Left ventricle myocardium inferior (tissue), 1 donor: ENCODE data around the gene SSBP2. TPM values are rescaled to one million over a fixed set of nuclear protein-coding genes. Genes with fewer than 3 reads are reported as not detected.
"Not testable (repeated sequence)": the region's sequence is repeated elsewhere in the genome, so short reads cannot be mapped to it uniquely, and the experiment has no call there.

ENCODE experiments used
- DNase-seq: peaks from one replicate; pipeline ENCODE4 v3.0.0-alpha.2; 2020
- H3K27ac ChIP-seq: fragments of 200-600 bp; replicated peaks from 2 replicates; pipeline ENCODE4 v1.8.0; 2021
- H3K27me3 ChIP-seq: fragments of 200-600 bp; 2 replicates; pipeline ENCODE4 v1.8.0; 2021; ENCODE audit warnings: low read depth
- H3K36me3 ChIP-seq: fragments of 200-600 bp; 2 replicates; pipeline ENCODE4 v1.8.0; 2021
- H3K4me1 ChIP-seq: fragments of 200-600 bp; 2 replicates; pipeline ENCODE4 v1.8.0; 2021
- H3K4me3 ChIP-seq: fragments of 200-600 bp; 2 replicates; pipeline ENCODE4 v1.8.0; 2021; ENCODE audit warnings: mild to moderate bottlenecking, moderate library complexity
- H3K9me3 ChIP-seq: fragments of 200-600 bp; replicated peaks from 2 replicates; pipeline ENCODE4 v1.8.0; 2021
- intact Hi-C: fragments of 100-400 bp; cut with micrococcal nuclease; formaldehyde crosslinking; loops from one replicate; pipeline ENCODE4 v1.11.0; 2022
- total RNA-seq: library from RNA; stranded (reverse); fragmentation: NEBNext Ultra II Directional; extraction: Animal tissue kit (Norgen Biotek cat#: 25700); gene quantifications from one replicate; pipeline ENCODE4 v1.2.1, GENCODE V29; 2021
- TF ChIP-seq, protein P1 (sequence below): fragments of 200-600 bp; IDR thresholded peaks from 2 replicates; pipeline ENCODE4 v1.8.0; 2021; ENCODE audit warnings: antibody characterized with exemption, mild to moderate bottlenecking, borderline replicate concordance
- donor health status: DM: no; HTN: yes; CAD: no; lungs with severe emphysema.

The SSBP2 gene
- total RNA-seq, 1 donor from 2014 or later = 40.7 TPM

DNA sequence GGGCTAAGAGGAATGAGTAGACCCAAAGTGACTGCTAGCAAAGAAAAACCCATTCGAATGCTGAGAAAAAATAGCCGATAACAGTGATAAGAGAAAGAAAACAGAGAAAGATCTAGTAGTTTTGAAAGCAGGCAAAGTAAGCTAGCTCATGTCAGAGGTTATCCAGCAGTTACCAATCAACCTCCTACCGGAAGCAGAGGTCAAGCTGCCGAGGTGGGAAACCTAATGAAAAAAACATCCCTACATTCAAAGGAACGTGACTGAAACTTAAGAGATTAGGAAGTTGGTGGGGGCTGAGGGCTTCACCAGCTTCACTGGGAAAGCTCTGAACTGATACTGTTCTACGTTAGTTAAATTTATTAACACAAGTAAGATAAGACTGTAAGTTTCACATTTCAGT lies 32.6 kb downstream of the SSBP2 start:
- intact Hi-C loops = no loop called here
- TF ChIP-seq, protein P1, sequence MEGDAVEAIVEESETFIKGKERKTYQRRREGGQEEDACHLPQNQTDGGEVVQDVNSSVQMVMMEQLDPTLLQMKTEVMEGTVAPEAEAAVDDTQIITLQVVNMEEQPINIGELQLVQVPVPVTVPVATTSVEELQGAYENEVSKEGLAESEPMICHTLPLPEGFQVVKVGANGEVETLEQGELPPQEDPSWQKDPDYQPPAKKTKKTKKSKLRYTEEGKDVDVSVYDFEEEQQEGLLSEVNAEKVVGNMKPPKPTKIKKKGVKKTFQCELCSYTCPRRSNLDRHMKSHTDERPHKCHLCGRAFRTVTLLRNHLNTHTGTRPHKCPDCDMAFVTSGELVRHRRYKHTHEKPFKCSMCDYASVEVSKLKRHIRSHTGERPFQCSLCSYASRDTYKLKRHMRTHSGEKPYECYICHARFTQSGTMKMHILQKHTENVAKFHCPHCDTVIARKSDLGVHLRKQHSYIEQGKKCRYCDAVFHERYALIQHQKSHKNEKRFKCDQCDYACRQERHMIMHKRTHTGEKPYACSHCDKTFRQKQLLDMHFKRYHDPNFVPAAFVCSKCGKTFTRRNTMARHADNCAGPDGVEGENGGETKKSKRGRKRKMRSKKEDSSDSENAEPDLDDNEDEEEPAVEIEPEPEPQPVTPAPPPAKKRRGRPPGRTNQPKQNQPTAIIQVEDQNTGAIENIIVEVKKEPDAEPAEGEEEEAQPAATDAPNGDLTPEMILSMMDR = no peak
- H3K27ac ChIP-seq = no peak overlapping the region

DNA sequence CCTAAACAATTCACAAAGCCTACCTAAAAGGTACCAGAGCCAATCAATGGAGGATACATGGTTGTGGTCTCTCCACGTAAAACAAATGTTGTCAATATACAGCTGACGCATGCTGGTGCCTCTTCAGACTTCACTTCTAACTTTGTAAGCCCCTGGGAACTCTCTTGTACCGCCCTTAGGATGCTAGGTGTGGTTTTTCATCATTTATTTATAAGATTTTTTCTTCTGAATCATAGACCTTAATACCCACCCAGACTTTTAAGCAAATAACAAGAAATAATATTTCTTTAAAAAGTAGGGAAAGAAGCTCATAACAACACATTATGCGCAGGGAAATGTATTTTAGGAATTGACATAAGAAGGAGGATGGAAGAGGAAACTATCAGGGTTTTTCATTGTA lies 33.0 kb downstream of the SSBP2 start:
- no peak for DNase-seq
- Histone ChIP-seq H3K4me1 (peaks cover 60% of the 10 kb centered on the region), H3K36me3 (no peaks in the 10 kb centered on the region), H3K9me3 (peaks cover 3% of the 10 kb centered on the region), H3K4me3 (no peak overlapping the region), H3K27ac (no peak overlapping the region), H3K27me3 (no peaks in the 10 kb centered on the region)
- TF ChIP-seq, protein P1 = no peak
- intact Hi-C loops = no loop called here

More for the DNA sequence above, 32.6 kb downstream of the SSBP2 start:
- peaks cover 65% of the 10 kb centered on the region for H3K4me1 ChIP-seq
- no peak overlapping the region for H3K4me3 ChIP-seq
- no peaks in the 10 kb centered on the region for H3K36me3 ChIP-seq
- H3K9me3 ChIP-seq = peaks cover 3% of the 10 kb centered on the region
- DNase-seq = no peak
- no peaks in the 10 kb centered on the region for H3K27me3 ChIP-seq

DNA sequence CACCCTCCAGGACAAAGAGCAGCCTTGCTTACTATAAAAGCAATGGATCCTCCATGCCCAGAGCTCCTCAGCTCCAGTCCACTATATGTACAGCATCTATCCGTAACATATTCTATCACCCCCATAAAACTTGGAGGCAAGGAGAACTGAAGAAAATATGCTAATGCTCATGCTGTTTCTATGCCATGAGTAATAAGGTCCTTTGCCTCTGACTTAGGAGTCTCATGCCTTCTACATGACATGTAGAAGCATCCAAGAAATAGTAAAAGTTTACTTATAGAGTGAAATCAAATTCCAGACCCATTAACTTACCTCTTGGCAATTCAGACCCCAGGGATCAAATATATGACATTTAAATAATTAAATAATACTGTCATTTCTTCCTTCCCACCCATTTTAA lies 33.7 kb downstream of the SSBP2 start:
- TF ChIP-seq, protein P1 = no peak
- no peaks in the 10 kb centered on the region for H3K27me3 ChIP-seq
- peaks cover 54% of the 10 kb centered on the region for H3K4me1 ChIP-seq
- DNase-seq = no peak
- H3K27ac ChIP-seq = no peak overlapping the region
- H3K36me3 ChIP-seq = no peaks in the 10 kb centered on the region
- H3K9me3 ChIP-seq = peaks cover 3% of the 10 kb centered on the region
- H3K4me3 ChIP-seq = no peak overlapping the region
- intact Hi-C loops = no loop called here

DNA sequence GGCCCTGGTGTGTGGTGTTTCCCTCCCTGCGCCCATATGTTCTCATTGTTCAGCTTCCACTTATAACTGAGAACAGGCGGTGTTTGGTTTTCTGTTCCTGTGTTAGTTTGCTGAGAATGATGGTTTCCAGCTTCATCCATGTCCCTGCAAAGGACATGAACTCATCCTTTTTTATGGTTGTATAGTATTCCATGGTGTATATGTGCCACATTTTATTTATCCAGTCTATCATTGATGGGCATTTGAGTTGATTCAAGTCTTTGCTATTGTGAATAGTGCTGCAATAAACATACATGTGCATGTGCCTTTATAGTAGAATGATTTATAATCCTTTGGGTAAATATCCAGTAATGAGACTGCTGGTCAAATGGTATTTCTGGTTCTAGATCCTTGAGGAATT lies 36.8 kb downstream of the SSBP2 start:
- H3K9me3 ChIP-seq, intact Hi-C loops, H3K36me3 ChIP-seq, H3K27ac ChIP-seq, DNase-seq, H3K4me3 ChIP-seq, H3K27me3 ChIP-seq: not testable (repeated sequence)
- peaks cover 37% of the 10 kb centered on the region for H3K4me1 ChIP-seq

DNA sequence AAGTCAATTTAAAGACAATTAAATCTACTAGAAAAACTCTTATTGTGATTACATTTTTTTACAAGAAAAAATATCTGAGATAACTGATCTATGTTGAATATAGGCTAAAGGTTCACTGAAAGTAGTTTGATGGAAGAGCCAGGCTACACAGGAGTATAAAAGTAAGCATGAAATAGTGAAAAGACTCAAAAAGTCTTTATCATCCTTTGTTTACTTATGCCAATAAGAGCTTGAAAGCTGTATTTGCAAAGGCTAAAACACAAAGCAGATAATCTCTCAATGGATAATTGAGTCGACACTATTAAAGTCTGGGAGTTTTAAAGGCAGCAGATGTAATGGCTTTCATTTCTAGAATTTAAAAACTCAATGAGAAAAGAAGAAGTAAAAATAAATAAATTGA lies 42.0 kb downstream of the SSBP2 start:
- Histone ChIP-seq H3K36me3 (no peaks in the 10 kb centered on the region), H3K4me3 (no peak overlapping the region), H3K27me3 (no peaks in the 10 kb centered on the region), H3K4me1 (peaks cover 21% of the 10 kb centered on the region), H3K27ac (no peak overlapping the region), H3K9me3 (peaks cover 3% of the 10 kb centered on the region)
- TF ChIP-seq, protein P1 = no peak
- intact Hi-C loops = no loop called here
- DNase-seq = no peak

DNA sequence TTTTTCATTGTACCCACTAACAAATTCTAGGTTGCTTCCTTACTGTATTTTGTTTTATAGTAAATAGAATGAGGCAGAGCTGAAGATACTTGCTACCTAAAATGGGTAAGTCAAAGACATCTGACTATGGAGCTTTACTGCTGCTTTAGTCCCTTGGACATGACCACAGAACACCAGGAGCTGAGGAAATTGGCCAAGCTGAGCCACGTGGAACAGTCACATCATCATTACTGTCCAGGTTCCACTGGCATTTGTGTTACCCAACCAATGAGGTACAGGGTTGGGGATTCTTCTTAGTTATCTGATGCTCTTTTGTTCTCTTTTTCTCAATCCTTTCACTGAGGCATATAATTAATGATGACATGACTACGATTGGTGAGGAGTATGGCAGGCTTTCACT lies 47.1 kb downstream of the SSBP2 start:
- Histone ChIP-seq H3K9me3 (peaks cover 24% of the 10 kb centered on the region), H3K27ac (no peak overlapping the region), H3K27me3 (no peaks in the 10 kb centered on the region), H3K4me1 (peaks cover 10% of the 10 kb centered on the region), H3K4me3 (no peak overlapping the region), H3K36me3 (peaks cover 5% of the 10 kb centered on the region)
- no peak for DNase-seq
- intact Hi-C loops = no loop called here
- TF ChIP-seq, protein P1 = no peak
